Measurements from ENCODE around the gene KCNQ5.

- no peak for TF ChIP-seq TCF7 (CRISPR knock-in tag; IDR thresholded peaks at IDR 0.05; ENCODE audit: low read depth)
- no peak for TF ChIP-seq ATF2 (CRISPR knock-in tag; IDR thresholded peaks at IDR 0.05; ENCODE audit: borderline replicate concordance, low read depth)
- TF ChIP-seq ATF3 (CRISPR knock-in tag; conservative IDR thresholded peaks at IDR 0.05): no peak
- no peak for TF ChIP-seq ESRRA (CRISPR knock-in tag; IDR thresholded peaks at IDR 0.05; ENCODE audit: borderline replicate concordance)
- no peak for TF ChIP-seq CTCF (IDR thresholded peaks at IDR 0.05)
- no peak for TF ChIP-seq USF2 (CRISPR knock-in tag; IDR thresholded peaks at IDR 0.05)
- no peak for TF ChIP-seq KAT7 (CRISPR knock-in tag; IDR thresholded peaks at IDR 0.05; ENCODE audit: borderline replicate concordance)
- TF ChIP-seq HMGA2 (CRISPR knock-in tag; IDR thresholded peaks at IDR 0.05): no peak
- no peak for TF ChIP-seq CBFB (CRISPR knock-in tag; IDR thresholded peaks at IDR 0.05; ENCODE audit: low read depth)
- no peak for TF ChIP-seq CREB1 (CRISPR knock-in tag; IDR thresholded peaks at IDR 0.05)
- TF ChIP-seq NFYB (CRISPR knock-in tag; conservative IDR thresholded peaks at IDR 0.05; ENCODE audit: low read depth): no peak
Observed at GRCh38 chr6:73156793-73157767, 535.2 kb downstream of the KCNQ5 start.

Data from WTC11 (cell line).